Smooth muscle cell (in vitro differentiated cells): ENCODE results near the gene CRTC3. TPM values are rescaled to one million over a fixed set of nuclear protein-coding genes. Genes with fewer than 3 reads are reported as not detected.
A peak's percentile ranks its signal among the peaks of the same experiment; 100 is the strongest.

Source experiments
- DNase-seq: peaks from one replicate; lab custom pipeline; 2025; ENCODE audit not compliant: unreplicated experiment; lab: John Stamatoyannopoulos, UW
- H2AFZ ChIP-seq: fragments of 200-600 bp; sonication (generic); 2 replicates; pipeline ENCODE4 v1.6.0; 2016; ENCODE audit warnings: antibody characterized with exemption, low read depth, mild to moderate bottlenecking
- H3F3A ChIP-seq: fragments of 200-600 bp; sonication (generic); 2 replicates; pipeline ENCODE4 v1.6.0; 2017; ENCODE audit warnings: antibody characterized with exemption, low read depth
- H3K27ac ChIP-seq: fragments of 200-600 bp; sonication (generic); 2 replicates; pipeline ENCODE4 v1.5.1; 2016; ENCODE audit warnings: low read depth, mild to moderate bottlenecking
- H3K27me3 ChIP-seq: fragments of 200-600 bp; sonication (generic); 2 replicates; pipeline ENCODE4 v1.6.1; 2016; ENCODE audit warnings: low read depth, mild to moderate bottlenecking
- H3K36me3 ChIP-seq: fragments of 200-600 bp; sonication (generic); 2 replicates; pipeline ENCODE4 v1.5.1; 2016; ENCODE audit warnings: low read depth
- H3K4me1 ChIP-seq: fragments of 200-600 bp; sonication (generic); 2 replicates; pipeline ENCODE4 v1.5.1; 2016; ENCODE audit warnings: low read depth
- H3K4me2 ChIP-seq: fragments of 200-600 bp; sonication (generic); 2 replicates; pipeline ENCODE4 v1.6.0; 2016; ENCODE audit warnings: mild to moderate bottlenecking
- H3K4me3 ChIP-seq: fragments of 200-600 bp; sonication (generic); 2 replicates; pipeline ENCODE4 v1.5.1; 2016; ENCODE audit warnings: mild to moderate bottlenecking
- H3K79me2 ChIP-seq: fragments of 200-600 bp; sonication (generic); 2 replicates; pipeline ENCODE4 v1.6.0; 2016; ENCODE audit warnings: low read depth, mild to moderate bottlenecking
- H3K9ac ChIP-seq: fragments of 200-600 bp; sonication (generic); 2 replicates; pipeline ENCODE4 v1.6.0; 2016; ENCODE audit warnings: low read depth
- H3K9me3 ChIP-seq: fragments of 200-600 bp; sonication (generic); replicated peaks from 2 replicates; pipeline ENCODE4 v1.5.1; 2016; ENCODE audit warnings: low read depth
- H4K20me1 ChIP-seq: fragments of 200-600 bp; sonication (generic); 2 replicates; pipeline ENCODE4 v1.6.0; 2016; ENCODE audit warnings: low read depth
- CTCF ChIP-seq: fragments of 200-600 bp; sonication (generic); IDR thresholded peaks from 2 replicates; pipeline ENCODE4 v1.5.1; 2017; ENCODE audit warnings: borderline replicate concordance, mild to moderate bottlenecking, antibody characterized with exemption; ENCODE audit not compliant: insufficient read depth, poor library complexity, severe bottlenecking
- WGBS: methylation state at CpG from one replicate; pipeline ENCODE4 v1.1.7; 2016; ENCODE audit warnings: low lambda C conversion rate; 5-methylcytosine and 5-hydroxymethylcytosine counted together
- polyA plus RNA-seq: library from polyadenylated mRNA; unstranded; fragments of >200 nt; fragmentation: Nextera tagmentation; extraction: Ambion mirVana; gene quantifications from 2 replicates; pipeline ENCODE4 v1.2.1, GENCODE V29; 2016
- total RNA-seq: library from RNA; depleted of rRNA; stranded (reverse); fragments of >200 nt; gene quantifications from 2 replicates; pipeline ENCODE4 v1.2.3, GENCODE V29; 2014

CRTC3 gene
- total and polyA plus RNA-seq, 2 experiments from 2014 or later, result 12.2 to 12.5 TPM

- 42% methylated on average over 5 of the region's 5 CpGs for WGBS
- Histone ChIP-seq H2AFZ (no peak overlapping the region), H3K36me3 (no peaks in the 10 kb centered on the region), H4K20me1 (no peaks in the 10 kb centered on the region), H3K4me1 (peaks cover 5% of the 10 kb centered on the region), H3K4me2 (no peak overlapping the region), H3K4me3 (no peak overlapping the region), H3K9ac (no peak overlapping the region), H3K9me3 (no peaks in the 10 kb centered on the region), H3K27ac (peak overlapping the region; percentile 12), H3K79me2 (no peaks in the 10 kb centered on the region), H3K27me3 (no peaks in the 10 kb centered on the region), H3F3A (no peaks in the 10 kb centered on the region)
- TF ChIP-seq CTCF, result no peak
- no peak for DNase-seq
These were observed 79.8 kb downstream of the CRTC3 start for GRCh38 chr15:90609242-90610180.

GRCh38 chr15:90610190-90610589 lies 80.5 kb downstream of the CRTC3 start:
- Histone ChIP-seq H3K27me3 (no peaks in the 10 kb centered on the region), H3F3A (no peaks in the 10 kb centered on the region), H3K36me3 (no peaks in the 10 kb centered on the region), H2AFZ (no peak overlapping the region), H3K27ac (peak overlapping the region; percentile 12), H3K9ac (no peak overlapping the region), H3K4me1 (peaks cover 5% of the 10 kb centered on the region), H3K79me2 (no peaks in the 10 kb centered on the region), H4K20me1 (no peaks in the 10 kb centered on the region), H3K4me2 (no peak overlapping the region), H3K4me3 (no peak overlapping the region), H3K9me3 (no peaks in the 10 kb centered on the region)
- TF ChIP-seq CTCF, result no peak
- no peak for DNase-seq
- 83% methylated on average over 2 of the region's 2 CpGs for WGBS

GRCh38 chr15:90611157-90611556 lies 81.4 kb downstream of the CRTC3 start:
- H3K4me2 ChIP-seq, result no peak overlapping the region
- H4K20me1 ChIP-seq, result no peaks in the 10 kb centered on the region
- H3K79me2 ChIP-seq, result no peaks in the 10 kb centered on the region
- WGBS, result 70% methylated on average over 4 of the region's 4 CpGs
- no peaks in the 10 kb centered on the region for H3K9me3 ChIP-seq
- H3K27me3 ChIP-seq, result no peaks in the 10 kb centered on the region
- DNase-seq, result no peak
- H3F3A ChIP-seq, result no peaks in the 10 kb centered on the region
- no peak overlapping the region for H3K9ac ChIP-seq
- H3K4me3 ChIP-seq, result no peak overlapping the region
- H3K27ac ChIP-seq, result no peak overlapping the region
- no peak for TF ChIP-seq CTCF
- H3K4me1 ChIP-seq, result peaks cover 5% of the 10 kb centered on the region
- H3K36me3 ChIP-seq, result no peaks in the 10 kb centered on the region
- H2AFZ ChIP-seq, result no peak overlapping the region
